H1 (cell line): Measurements from ENCODE around the gene KRTAP10-2. TPM values are rescaled to one million over a fixed set of nuclear protein-coding genes. Genes with fewer than 3 reads are reported as not detected.

Experiments used
- CHD7 ChIP-seq: fragments of 300-600 bp; sonication (generic); IDR thresholded peaks from 2 replicates; pipeline ENCODE4 v1.7.1; 2012; ENCODE audit warnings: low read length, moderate library complexity, mild to moderate bottlenecking, inconsistent platforms; ENCODE audit not compliant: insufficient replicate concordance
- polyA plus RNA-seq, 7 experiments: library from polyadenylated mRNA; depleted of rRNA in 3 of 7; stranded (reverse) in 5 of 7; unstranded in 2 of 7; fragments of >200 nt in 5 of 7; fragments of 200-250 nt in 2 of 7; gene quantifications; 1 replicate in 5 of 7; 2 replicates in 1 of 7; 4 replicates in 1 of 7; pipeline versions ENCODE4 v1.2.1 to v1.2.3, GENCODE V29; 2011 to 2013; ENCODE audit warnings: missing spikeins in 2 of 7, mixed read lengths in 2 of 7
- total RNA-seq: library from RNA; stranded (reverse); fragmentation: NEBNext Ultra II Directional; extraction: Animal tissue kit (Norgen Biotek cat#: 25700); gene quantifications from 2 replicates; pipeline ENCODE4 v1.2.1, GENCODE V29; 2021

Gene KRTAP10-2
- total and polyA plus RNA-seq, 2 of the 8 experiments (the other 6 are each of a cell fraction or from before 2014, with no cell fraction given): 0.11 TPM; not detected in 1

- no peak for TF ChIP-seq CHD7
- TF ChIP-seq, all 59 proteins: peak for 0
Measured at GRCh38 chr21:44557491-44558328, 6.4 kb upstream of the KRTAP10-2 start (continued).
